GM18868 (cell line): ENCODE measurements around the gene ANXA2.
"Not testable (repeated sequence)": the region's sequence is repeated elsewhere in the genome, so short reads cannot be mapped to it uniquely, and the experiment has no call there.

Experiments
- ATAC-seq: cut with Tn5 transposase; IDR thresholded peaks from one replicate; pipeline ENCODE4 v1.9.1; 2021; ENCODE audit warnings: mild to moderate bottlenecking, moderate library complexity; ENCODE audit not compliant: unreplicated experiment

The ANXA2 gene

DNA sequence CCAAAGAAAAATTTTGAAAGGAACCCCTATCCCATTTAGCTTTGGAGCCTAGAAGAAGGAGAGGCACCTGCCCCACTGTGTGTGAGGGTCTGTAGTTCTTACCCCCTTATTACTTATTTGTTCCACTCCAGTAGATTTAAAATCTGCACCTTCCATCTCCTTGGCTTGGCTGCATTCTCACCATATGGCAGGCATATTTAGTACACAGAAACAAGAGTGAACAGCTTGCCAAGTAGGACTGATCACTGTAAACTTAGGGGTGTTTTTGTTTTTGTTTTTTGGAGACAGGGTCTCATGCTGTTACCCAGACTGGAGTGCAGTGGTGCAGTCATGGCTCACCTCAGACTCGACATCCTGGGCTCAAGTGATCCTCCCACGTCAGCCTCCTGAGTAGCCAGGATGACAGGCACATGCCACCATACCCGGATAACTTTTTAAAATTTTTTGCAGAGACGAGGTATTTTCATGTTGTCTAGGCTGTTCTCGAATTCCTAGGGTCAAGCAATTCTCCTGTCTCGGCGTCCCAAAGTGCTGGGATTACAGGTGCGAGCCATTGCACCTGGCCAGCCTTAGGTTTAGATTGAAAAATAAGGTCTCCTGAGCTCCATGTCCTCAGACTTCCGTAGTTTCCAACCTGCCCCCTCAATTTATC, 14.1 kb upstream of the ANXA2 start:
- ATAC-seq, result no peak

DNA sequence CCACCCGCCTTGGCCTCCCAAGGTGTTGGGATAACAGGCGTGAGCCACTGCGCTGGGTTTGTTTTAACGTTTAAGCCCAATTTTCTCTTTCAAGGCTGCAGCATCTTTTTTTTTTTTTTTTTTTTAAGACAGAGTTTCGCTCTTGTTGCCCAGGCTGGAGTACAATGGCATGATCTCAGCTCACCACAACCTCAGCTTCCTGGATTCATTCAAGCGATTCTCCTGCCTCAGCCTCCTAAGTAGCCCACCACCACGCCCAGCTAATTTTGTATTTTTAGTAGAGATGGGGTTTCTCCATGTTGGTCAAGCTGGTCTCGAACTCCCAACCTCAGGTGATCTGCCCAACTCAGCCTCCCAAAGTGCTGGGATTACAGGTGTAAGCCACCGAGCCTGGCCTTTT, 12.6 kb upstream of the ANXA2 start:
- ATAC-seq, result not testable (repeated sequence)

- ATAC-seq, result peak; percentile 73
Measured at GRCh38 chr15:60408463-60408981, 10.7 kb upstream of the ANXA2 start.

GRCh38 chr15:60407415-60407805, 9.6 kb upstream of the ANXA2 start:
- no peak for ATAC-seq

DNA sequence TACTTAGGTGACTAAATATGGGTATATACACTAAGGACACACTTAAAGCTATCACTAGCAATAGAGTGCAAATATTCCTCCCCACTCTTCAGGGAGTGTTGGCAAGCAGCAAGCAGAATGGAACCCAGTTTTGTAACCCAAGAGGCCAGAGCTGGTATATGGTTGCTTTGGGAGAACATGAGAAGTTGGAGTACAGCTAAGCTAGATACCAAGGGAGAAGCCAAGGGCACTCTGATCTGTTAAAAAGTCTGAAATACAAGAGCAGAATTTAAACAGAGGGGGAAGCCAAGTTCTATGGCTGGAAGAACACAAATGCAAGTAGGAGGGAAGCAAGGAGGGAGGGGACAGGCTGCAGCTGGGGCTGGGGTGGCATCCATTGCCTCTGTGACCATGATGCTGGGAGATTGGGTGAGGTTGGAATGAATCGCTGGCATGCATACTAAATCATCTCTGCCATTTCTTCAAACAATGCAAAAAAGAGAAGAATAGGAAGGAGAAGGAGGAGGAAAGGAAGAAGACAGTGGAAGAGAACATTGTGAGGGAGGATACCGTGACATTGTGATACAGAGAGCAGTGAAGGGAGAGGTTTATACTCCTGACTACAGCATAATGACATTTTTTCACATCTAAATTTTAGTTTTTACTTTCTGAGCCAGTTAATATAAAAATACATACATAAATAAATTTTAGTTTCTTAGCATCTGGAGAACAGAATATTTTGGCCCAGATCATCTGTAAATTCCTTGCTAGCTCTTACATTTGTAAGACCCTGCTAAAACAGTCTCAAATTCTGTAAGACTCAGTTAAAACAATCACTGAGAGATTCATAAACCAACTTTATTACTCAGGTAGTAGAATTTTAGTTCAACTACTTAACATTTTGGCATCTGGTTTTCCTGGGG, 9.0 kb upstream of the ANXA2 start:
- ATAC-seq, result no peak

DNA sequence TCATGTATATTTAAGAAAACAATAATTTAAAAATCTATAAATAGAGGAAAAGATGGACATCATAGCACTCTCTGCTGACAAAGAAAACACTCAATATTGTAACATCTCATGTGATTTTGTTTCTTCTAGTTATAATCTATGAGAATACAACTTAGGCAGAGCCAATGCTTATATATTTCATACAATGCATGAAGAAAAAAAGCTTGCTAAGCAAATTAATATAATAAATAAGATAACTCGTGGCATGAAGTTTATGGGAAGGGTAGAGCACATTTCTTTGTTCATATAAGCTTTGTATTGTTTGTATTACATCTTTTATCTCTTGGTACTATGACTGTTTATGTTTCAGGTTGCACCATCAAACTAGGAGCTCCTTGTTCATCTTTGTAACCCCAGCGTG, 7.6 kb upstream of the ANXA2 start:
- ATAC-seq, result no peak

DNA sequence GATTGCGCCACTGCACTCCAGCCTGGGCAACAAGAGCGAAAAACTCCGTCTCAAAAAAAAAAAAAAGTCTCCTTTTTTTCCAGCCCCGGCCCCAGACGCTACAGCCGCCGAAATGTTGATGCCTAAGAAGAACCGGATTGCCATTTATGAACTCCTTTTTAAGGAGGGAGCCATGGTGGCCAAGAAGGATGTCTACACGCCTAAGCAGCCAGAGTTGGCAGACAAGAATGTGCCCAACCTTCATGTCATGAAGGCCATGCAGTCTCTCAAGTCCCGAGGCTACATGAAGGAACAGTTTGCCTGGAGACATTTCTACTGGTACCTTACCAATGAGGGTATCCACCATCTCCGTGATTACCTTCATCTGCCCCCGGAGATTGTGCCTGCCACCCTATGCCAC, 6.6 kb upstream of the ANXA2 start:
- not testable (repeated sequence) for ATAC-seq

GRCh38 chr15:60400944-60401343, 3.2 kb upstream of the ANXA2 start:
- ATAC-seq, result no peak

- ATAC-seq, result no peak
Measured at GRCh38 chr15:60399931-60400330, 2.1 kb upstream of the ANXA2 start.

DNA sequence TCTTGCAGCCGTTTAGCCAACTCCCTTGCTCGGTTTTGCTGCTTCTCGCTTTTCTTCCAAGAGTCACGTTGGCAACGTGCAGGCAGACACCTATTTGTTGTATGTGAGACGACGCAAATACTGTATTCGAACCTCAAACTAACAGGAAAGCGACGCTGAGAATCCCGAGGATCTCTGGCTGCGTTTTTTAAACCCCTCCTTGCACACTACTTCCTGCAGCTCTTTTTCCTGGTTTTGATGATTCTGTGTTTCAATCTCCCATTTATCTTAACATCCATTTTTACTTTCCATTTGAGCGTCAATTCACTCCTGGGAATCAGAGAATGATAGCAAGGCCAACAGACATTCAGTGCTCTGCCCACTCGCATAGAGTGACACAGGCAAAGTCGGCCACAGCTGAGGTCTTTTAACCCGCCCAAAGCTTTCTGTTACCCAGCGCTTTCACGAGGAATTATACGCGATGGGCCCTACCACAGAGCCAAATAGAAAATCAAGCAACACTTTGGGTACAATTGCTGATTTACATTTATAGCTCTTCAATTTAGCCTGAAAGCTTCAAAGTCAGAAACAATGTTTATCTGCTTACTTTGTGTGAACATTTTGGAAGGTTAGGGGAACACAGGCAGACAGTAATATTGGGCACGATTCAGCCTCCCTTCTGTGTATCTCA, 1.6 kb upstream of the ANXA2 start:
- no peak for ATAC-seq

GRCh38 chr15:60396958-60397771, 621 bp downstream of the ANXA2 start:
- peak; percentile 67 for ATAC-seq

GRCh38 chr15:60396560-60396957, 1.2 kb downstream of the ANXA2 start:
- no peak for ATAC-seq

DNA sequence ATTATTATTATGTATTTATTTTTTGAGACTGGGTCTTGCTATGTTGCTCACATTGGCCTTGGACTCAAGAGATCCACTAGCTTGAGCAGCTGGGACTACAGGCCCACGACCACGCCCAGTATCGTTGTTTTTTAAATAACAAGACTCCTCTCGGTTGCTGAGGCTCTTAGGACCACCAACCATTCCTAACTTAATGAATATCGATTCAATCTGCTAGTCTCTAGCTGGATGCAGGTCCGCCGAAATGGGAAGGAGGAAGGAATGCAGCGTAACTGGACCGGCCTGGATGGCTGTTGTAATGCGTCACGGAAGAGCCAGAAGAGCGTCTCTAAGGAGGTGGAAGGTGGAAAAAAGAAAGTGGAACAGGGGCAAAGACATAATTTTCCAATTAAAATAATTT, 1.7 kb downstream of the ANXA2 start:
- no peak for ATAC-seq

DNA sequence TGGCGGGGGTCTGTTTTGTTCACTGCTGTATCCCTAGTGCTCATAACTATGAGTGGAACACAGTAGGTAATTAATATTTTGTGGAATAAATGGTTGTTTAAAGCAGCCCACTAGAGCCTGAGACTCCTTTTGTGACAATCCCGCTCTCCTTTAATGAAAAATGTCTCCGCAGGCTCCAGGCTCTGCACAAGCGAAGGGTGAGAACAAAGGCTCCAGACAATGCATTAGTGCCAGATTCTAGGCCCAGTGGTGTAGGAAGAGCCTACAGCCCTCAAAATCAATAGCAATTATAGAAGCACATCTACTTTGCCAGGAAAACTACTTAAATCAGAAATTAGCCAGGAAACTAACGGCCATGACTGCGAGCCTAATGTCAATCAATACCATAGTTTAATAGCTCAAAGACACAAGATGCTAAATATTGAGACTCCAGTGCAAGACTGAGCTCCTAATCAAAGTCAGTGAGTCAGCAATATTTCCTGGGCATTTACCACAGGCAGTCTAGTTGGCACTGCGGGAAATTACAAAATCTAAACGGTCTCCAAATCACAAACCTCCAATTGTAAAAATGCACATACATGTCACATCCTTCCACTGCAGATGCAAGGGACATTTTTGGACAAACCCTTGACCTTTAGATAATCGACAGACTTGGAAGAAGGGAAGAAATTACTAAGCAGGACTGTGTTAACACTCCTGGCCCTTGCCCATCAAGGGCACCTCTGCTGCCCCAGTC, 2.3 kb downstream of the ANXA2 start:
- no peak for ATAC-seq

DNA sequence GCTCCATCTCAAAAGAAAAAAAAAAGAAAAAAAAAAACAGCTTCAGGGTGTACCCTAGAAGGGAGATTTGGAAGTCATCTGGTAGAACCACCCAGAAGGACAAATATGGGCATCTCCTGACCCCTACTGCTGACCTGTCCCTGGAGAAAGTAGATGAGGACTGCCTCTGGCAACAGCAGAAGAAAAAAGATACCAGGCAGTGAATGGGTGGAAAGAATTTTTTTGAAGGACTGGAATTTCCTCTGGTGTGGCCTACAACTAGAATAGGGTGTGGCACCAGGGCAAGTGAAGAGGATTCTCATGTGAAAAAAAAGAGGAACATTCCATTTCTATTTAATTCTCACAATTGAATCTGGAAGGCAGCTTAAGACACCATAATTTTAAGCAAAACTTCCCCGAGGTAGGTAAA, 3.1 kb downstream of the ANXA2 start:
- ATAC-seq, result no peak

DNA sequence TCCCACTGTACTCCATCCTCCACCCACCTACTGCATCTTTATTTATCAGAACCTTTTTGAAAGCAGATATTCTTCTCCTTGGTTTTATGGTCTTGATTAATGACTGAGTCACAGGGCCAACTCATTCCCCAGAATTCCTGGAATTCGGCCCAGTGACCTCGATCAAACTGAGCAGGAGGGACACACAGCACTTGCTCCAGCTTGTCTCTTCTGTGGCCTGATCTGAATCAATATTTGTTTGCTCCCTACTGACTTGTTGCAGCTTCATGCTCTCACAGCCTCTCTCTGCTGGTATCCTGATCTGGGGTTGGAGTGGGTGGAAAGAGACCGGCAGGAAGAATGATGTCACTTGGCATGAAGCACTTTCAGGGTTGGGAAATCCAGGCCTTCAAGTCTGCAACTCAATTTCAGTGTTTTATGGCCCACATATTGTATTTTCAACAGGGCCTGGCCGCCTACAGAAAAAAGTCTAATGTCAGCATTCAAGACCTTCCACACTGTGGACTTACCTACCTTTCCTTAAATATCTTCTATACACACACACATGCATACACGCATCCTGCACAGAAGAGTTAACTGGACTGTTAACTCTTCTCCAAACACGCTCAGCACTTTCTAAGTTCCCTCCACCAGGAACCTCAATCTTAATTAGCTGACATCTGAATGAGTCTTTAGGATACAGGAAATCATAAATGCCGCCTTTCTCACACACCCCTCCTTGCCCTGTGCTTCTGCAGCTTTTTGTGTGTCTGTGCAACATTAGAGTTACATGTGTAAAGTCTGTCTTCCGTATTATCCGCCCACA, 4.6 kb downstream of the ANXA2 start:
- no peak for ATAC-seq

- ATAC-seq, result no peak
Measured at GRCh38 chr15:60392601-60392985, 5.2 kb downstream of the ANXA2 start.

DNA sequence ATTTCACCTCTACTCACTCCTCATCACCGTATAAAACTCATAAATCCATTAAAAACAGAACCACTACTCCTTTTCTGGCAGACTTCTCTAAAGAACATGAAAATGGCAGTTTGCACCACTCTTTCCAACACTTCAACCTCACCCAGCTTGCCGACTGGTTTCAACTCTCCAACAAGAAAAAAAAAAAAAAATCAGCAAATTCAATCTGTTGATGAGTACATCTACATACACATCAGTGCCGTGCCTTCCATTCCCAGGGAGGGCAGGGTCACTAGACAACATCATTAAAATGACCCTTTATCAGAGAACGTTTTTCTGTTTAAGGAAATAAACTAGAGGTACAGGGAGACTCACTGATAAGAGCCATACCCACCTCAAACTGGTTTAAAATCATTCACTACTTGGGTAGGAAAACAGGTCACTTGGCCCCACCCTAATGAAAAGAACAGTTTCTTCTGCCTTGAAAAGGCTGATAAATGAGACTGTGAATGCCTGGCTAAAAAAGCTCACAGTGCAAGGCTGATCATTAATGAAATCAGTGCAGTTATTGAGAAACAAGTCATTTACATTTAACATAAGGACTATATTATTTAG, 6.0 kb downstream of the ANXA2 start:
- no peak for ATAC-seq
